BLaER1 treated with 17β-estradiol and CSF1 and Interleukin-3, amounts not matched to agents 10 nM and 100 nM (cell line): ENCODE measurements around the gene PPP6R2.

Experiments used
- H3K27ac ChIP-seq, 11 experiments: shearing (Covaris generic); formaldehyde crosslinking; 2 replicates each; pipeline ENCODE4 v1.8.1; 2022
- H3K27me3 ChIP-seq, 11 experiments: shearing (Covaris generic); formaldehyde crosslinking; 2 replicates each; pipeline ENCODE4 v1.8.1; 2022
- H3K36me3 ChIP-seq, 11 experiments: shearing (Covaris generic); formaldehyde crosslinking; 2 replicates each; pipeline ENCODE4 v1.8.1; 2022
- H3K4me1 ChIP-seq, 10 experiments: shearing (Covaris generic); formaldehyde crosslinking; 2 replicates each; pipeline ENCODE4 v1.8.1; 2022
- H3K4me2 ChIP-seq, 11 experiments: shearing (Covaris generic); formaldehyde crosslinking; 2 replicates each; pipeline ENCODE4 v1.8.1; 2022
- H3K4me3 ChIP-seq, 10 experiments: shearing (Covaris generic); formaldehyde crosslinking; 2 replicates each; pipeline ENCODE4 v1.8.1; 2022
- H3K9ac ChIP-seq, 11 experiments: shearing (Covaris generic); formaldehyde crosslinking; 2 replicates each; pipeline ENCODE4 v1.8.1; 2022
- H3K9me3 ChIP-seq, 11 experiments: shearing (Covaris generic); formaldehyde crosslinking; replicated peaks in 1 of 11; 2 replicates each; pipeline ENCODE4 v1.8.1; 2022
- H4K20me1 ChIP-seq, 11 experiments: shearing (Covaris generic); formaldehyde crosslinking; 2 replicates each; pipeline ENCODE4 v1.8.1; 2022
- Cebpa-rat ChIP-seq, 11 experiments: shearing (Covaris generic); IDR thresholded peaks; 2 replicates each; pipeline ENCODE4 v1.8.1; 2022

The PPP6R2 gene

DNA sequence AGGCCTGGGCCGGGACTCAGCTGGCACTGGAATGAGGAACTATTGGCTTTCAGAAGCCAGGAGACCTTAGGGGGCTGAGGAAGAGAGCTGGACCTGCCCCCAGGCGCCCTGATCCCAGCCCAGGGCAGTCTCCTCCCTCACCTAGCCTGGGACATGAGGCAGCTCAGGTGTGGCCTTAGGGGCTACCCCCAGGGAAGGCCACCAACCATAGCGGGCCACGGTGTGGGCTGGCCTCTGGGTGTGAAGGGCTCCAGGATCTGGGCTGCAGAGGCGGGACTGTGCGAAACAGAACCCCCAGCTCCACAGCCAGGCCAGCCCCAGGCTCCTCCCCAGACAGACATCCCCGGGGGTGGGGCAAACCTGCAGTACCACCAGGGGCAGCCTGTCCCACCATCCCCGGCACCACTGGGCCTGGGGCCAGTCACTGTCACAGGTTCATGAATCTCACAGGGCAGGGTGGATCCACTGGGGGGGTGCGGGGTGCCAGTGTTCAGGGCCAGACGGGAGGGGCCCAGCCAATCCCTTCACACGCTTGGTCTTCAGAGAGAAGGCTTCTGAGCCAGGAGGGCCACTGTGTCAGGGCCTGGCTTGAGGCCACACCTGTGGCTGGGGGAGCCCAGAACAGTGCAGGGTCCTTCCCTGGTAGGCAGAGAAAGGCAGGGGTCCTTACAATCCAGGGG, 39.1 kb upstream of the PPP6R2 start:
- H3K27me3 ChIP-seq, result no peaks in the 10 kb centered on the region
- peak overlapping the region; percentile 62 to 98 (median 78) for H3K9ac ChIP-seq
- peaks cover 0 to 15% (median 0%) of the 10 kb centered on the region in 11 experiments; a peak in 2 of 22 replicates for H3K36me3 ChIP-seq
- peaks cover 72 to 85% (median 82%) of the 10 kb centered on the region in 10 experiments for H3K4me1 ChIP-seq
- H4K20me1 ChIP-seq, result peaks cover 53 to 76% (median 68%) of the 10 kb centered on the region in 11 experiments
- peak overlapping the region; percentile 44 to 98 (median 93) for H3K27ac ChIP-seq
- no peaks in the 10 kb centered on the region for H3K9me3 ChIP-seq
- no peak for TF ChIP-seq Cebpa-rat (IDR thresholded peaks at IDR 0.05)
- H3K4me3 ChIP-seq, result peak overlapping the region; percentile 50 to 100 (median 68)
- peak overlapping the region; percentile 96 to 100 (median 99) for H3K4me2 ChIP-seq

DNA sequence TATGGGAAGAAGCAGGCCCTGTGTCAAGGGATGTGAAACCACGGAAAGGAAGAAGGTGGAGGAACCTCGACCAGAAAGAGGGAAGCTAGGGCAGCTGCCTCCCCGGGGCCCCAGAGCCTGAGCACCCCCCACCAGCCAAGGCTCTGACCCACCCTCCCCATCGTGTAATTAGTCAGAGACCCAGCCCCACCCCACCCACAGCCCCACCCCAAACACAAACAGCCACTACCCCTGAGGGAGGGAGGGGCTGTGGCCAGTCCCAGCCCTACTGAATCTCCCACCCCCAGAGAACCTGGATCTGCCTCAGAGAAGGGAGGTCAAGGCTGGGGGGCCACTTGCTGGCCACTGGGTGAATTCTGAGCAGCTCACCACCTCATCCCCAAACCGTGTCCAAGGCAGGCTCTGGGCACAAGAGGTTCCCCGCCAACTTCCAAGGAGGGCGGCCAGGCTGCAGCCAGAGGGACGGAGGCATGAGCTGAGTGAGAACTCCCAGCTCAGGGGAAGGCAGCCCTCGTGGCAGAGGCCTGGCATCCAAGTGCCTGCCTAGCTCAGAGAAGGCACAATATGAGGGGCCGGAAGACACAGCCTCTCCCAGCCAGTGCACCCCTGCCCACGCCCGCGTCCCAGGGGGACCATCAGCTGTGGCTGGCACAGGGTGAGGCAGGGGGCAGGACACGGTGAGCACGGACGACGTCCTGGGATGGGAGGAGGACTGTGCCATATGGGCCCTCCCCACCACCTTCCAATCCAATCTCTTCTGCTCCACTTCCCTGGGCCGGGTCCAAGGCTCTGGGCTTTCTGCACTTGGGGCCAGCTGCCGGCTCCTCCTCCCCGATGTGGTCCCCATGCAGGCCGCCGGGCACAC, 38.4 kb upstream of the PPP6R2 start:
- peak overlapping the region; percentile 89 to 98 (median 93) for H3K27ac ChIP-seq
- no peak for TF ChIP-seq Cebpa-rat (IDR thresholded peaks at IDR 0.05)
- H3K9ac ChIP-seq, result peak overlapping the region; percentile 92 to 98 (median 96)
- peaks cover 0 to 15% (median 0%) of the 10 kb centered on the region in 11 experiments; a peak in 2 of 22 replicates for H3K36me3 ChIP-seq
- no peaks in the 10 kb centered on the region for H3K9me3 ChIP-seq
- peaks cover 76 to 85% (median 83%) of the 10 kb centered on the region in 10 experiments for H3K4me1 ChIP-seq
- H3K4me3 ChIP-seq, result peak overlapping the region; percentile 80 to 100 (median 97)
- H4K20me1 ChIP-seq, result peaks cover 46 to 77% (median 62%) of the 10 kb centered on the region in 11 experiments
- no peaks in the 10 kb centered on the region for H3K27me3 ChIP-seq
- peak overlapping the region; percentile 96 to 100 (median 99) for H3K4me2 ChIP-seq

DNA sequence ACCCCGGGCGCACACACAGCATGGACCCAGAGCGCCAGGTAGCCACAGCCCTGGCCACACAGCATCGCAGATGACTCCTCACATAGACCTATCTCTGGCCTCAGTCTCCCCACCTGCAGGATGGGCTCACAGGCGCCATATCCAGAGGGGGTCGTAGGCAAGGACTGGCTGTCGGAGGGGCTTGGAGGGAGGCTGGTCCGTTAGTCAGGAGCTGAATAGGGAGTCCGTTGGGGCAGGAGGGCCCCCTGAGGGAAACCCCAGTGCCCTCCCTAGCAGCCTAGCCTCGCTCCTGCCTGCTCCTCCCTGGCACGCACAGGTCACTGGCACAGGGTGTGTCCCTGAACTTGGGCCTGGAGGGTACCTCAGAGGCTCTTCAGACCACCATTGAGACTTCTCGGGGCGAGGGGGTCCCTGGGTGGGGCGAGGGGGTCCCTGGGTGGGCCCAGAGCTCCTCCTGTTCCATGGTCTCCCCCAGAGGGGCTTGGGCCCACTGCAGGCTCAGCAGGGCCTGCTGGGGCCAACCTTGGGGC, 37.7 kb upstream of the PPP6R2 start:
- peaks cover 39 to 77% (median 55%) of the 10 kb centered on the region in 11 experiments for H4K20me1 ChIP-seq
- H3K4me2 ChIP-seq, result peak overlapping the region; percentile 96 to 100 (median 99)
- peaks cover 0 to 15% (median 0%) of the 10 kb centered on the region in 11 experiments; a peak in 2 of 22 replicates for H3K36me3 ChIP-seq
- H3K9me3 ChIP-seq, result no peaks in the 10 kb centered on the region
- peak overlapping the region; percentile 92 to 98 (median 96) for H3K9ac ChIP-seq
- H3K27me3 ChIP-seq, result no peaks in the 10 kb centered on the region
- peak overlapping the region; percentile 80 to 100 (median 97) for H3K4me3 ChIP-seq
- no peak for TF ChIP-seq Cebpa-rat (IDR thresholded peaks at IDR 0.05)
- peaks cover 76 to 85% (median 83%) of the 10 kb centered on the region in 10 experiments for H3K4me1 ChIP-seq
- peak overlapping the region; percentile 89 to 98 (median 93) for H3K27ac ChIP-seq

DNA sequence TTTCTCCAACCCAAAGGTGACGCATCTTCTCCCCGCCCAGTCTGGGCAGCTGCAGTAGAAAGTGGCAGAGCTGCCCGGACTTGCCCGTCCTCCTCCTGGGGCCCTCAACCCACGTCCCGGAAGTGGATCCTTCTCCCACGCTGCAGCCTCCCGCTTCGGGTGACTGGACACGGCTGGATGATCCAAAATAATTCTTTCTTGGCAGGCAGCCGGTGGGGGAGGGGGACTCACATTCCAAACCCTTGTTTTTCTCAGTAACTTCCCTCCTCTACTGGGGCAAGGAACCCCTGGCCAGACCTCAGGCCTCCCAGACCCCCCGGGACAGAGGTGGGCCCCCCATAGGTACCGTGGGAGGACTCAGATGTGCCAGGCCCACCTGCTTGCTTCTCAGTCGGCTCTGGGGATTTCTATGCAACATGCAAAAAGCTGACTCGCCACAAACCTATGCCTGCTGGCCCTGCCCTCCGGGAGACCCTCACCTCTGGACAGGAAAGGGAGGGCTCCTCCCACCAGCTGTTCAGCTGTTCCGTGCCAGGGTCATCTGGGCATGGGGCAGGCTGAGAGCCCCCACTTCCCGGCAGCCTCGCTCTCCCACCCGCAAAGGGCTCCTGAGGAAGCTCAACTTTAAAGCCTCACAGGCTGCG, 37.1 kb upstream of the PPP6R2 start:
- Histone ChIP-seq H3K4me3 (peak overlapping the region; percentile 80 to 100 (median 97)), H3K9me3 (no peaks in the 10 kb centered on the region), H3K27me3 (peaks cover 0 to 2% (median 0%) of the 10 kb centered on the region in 11 experiments; a peak in 2 of 22 replicates), H3K36me3 (peaks cover 0 to 10% (median 0%) of the 10 kb centered on the region in 11 experiments; a peak in 2 of 22 replicates), H3K4me1 (peaks cover 73 to 85% (median 83%) of the 10 kb centered on the region in 10 experiments), H4K20me1 (peaks cover 33 to 74% (median 51%) of the 10 kb centered on the region in 11 experiments), H3K9ac (peak overlapping the region; percentile 92 to 98 (median 96)), H3K27ac (peak overlapping the region; percentile 89 to 98 (median 93)), H3K4me2 (peak overlapping the region; percentile 96 to 100 (median 99))
- no peak for TF ChIP-seq Cebpa-rat (IDR thresholded peaks at IDR 0.05)

DNA sequence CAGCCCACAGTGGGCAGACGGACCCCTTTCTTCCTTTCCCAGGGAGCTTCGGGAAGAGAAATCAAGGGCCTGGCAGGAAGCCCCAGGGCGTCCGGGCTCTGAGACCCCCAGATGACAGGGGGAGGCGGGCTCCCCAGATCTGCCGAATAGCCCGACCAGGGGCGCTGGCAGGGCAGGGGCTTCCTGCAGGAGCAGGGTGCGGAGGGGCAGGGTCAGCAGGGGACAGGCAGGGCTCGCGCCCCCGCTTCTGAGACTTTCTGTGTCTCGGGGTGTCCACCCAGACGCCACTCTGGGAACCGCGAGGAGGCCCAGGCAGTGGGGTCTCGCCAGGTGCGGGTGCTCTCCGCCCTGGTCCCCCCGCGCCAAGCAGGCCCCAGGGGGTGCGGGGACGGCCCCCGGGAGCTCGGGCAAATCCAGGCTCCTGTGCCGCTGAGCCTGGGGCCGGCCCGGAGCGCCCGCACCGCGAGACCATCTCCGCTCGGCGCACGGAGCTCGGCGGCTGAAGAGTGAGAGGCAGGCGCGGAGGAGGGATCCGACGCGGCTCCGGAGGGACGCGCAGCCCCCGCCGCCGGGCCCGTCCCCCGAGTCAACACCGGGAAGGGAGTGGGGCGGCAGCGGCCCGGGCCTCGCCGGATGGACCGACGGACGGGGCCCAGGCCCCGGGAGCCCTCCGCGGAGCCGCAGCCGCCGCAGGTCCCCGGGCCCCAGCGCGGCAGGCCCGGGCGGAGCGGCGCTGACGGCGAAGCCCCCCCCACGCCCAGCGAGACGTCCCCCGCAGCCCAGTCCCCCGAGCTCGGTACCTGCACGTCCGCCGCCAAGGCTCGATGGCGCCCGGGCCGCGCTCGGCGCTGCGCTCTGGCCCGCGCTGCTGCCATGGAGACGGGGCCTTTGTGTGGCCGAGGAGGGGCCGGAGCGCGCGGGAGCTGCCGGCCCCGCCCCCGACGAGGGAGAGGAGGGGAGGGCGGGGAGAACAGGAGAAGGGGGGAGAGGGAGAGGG, 36.1 kb upstream of the PPP6R2 start, which contains the start of gene PLXNB2:
Gene PLXNB2 (minus strand): TSS at position 894 of the 997 bp plus-strand sequence. CDS start 17,062 bp downstream, outside the sequence.
- TF ChIP-seq Cebpa-rat (IDR thresholded peaks at IDR 0.05), result no peak
- H3K9me3 ChIP-seq, result no peaks in the 10 kb centered on the region
- peak within 1 kb of the TSS; percentile 92 to 98 (median 96) for H3K9ac ChIP-seq
- peaks cover 0 to 12% (median 0%) of the 10 kb centered on the region in 11 experiments; a peak in 4 of 22 replicates for H3K27me3 ChIP-seq
- 0 out of 22 replicates have a peak, but pooled peaks cover 0 to 9% (median 0%) of the 10 kb centered on the region in 11 experiments for H3K36me3 ChIP-seq
- peaks cover 73 to 85% (median 83%) of the 10 kb centered on the region in 10 experiments for H3K4me1 ChIP-seq
- H4K20me1 ChIP-seq, result peaks cover 23 to 74% (median 47%) of the 10 kb centered on the region in 11 experiments; a peak in 21 of 22 replicates
- peak within 1 kb of the TSS; percentile 97 to 100 (median 100) for H3K4me2 ChIP-seq
- H3K4me3 ChIP-seq, result peak within 1 kb of the TSS; percentile 80 to 100 (median 97)
- H3K27ac ChIP-seq, result peak within 1 kb of the TSS; percentile 89 to 98 (median 93)

DNA sequence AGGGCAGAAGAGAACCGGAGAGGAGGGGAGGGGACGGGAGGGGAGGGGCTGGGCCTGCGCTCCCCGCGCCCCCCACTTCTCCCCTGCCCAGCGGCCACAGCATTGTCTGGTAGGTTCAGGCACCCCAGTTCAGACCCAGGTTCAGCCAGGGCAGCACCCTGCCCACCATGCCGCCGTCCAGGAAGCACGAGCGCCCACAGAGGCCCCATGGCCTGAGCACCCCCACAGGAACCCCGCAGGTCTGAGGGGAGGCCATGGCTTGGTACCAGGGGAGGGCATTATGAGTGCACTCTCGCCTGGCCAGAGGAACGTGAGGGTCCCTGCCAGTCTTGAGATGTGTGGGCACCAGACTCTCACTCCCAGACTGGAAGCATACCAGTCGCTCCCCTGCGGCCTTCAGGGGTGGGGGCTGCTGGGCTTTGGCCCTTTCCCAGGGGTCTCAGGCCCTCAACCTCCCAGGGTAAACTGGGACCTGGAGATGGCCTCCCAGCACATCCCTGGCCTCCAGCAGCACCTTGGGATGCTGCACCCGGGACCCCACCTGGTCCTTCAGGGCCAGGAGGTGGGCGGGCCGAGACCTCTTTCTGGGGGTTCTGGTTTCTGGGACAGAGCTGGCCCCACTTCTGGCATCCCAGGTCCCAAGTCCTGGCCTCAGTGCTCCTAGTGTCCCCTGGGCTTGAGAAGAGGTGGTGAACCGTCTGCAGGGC, 35.1 kb upstream of the PPP6R2 start:
- peak overlapping the region; percentile 33 to 66 (median 49); a peak in 18 of 20 replicates for H3K4me3 ChIP-seq
- H3K4me2 ChIP-seq, result peak overlapping the region; percentile 88 to 100 (median 98)
- no peak for TF ChIP-seq Cebpa-rat (IDR thresholded peaks at IDR 0.05)
- peak overlapping the region; percentile 63 to 89 (median 84) for H3K27ac ChIP-seq
- H4K20me1 ChIP-seq, result peaks cover 13 to 65% (median 37%) of the 10 kb centered on the region in 11 experiments; a peak in 21 of 22 replicates
- H3K9ac ChIP-seq, result peak overlapping the region; percentile 64 to 80 (median 75)
- H3K9me3 ChIP-seq, result no peaks in the 10 kb centered on the region
- 0 out of 22 replicates have a peak, but pooled peaks cover 0 to 3% (median 0%) of the 10 kb centered on the region in 11 experiments for H3K36me3 ChIP-seq
- peaks cover 0 to 15% (median 0%) of the 10 kb centered on the region in 11 experiments; a peak in 4 of 22 replicates for H3K27me3 ChIP-seq
- H3K4me1 ChIP-seq, result peaks cover 68 to 85% (median 82%) of the 10 kb centered on the region in 10 experiments
